PC-9 (cell line): Measurements from ENCODE around the gene CNTN1. TPM values are rescaled to one million over a fixed set of nuclear protein-coding genes. Genes with fewer than 3 reads are reported as not detected.

Source experiments
- BruUV-seq: library from RNA; stranded (reverse); fragments of 400-500 nt; replicated peaks from 2 replicates; lab custom pipeline; 2021; lab: Mats Ljungman, UMichigan
- CTCF ChIA-PET: fragments of 300-600 bp; sonication (Branson Sonifier 250); formaldehyde crosslinking; loops from one replicate; lab custom pipeline; 2022; ENCODE audit warnings: antibody characterized with exemption; lab: Charles Lee
- POLR2A ChIA-PET: fragments of 300-600 bp; sonication (Branson Sonifier 250); formaldehyde crosslinking; loops from one replicate; lab custom pipeline; 2022; ENCODE audit warnings: antibody characterized with exemption; ENCODE audit not compliant: unreplicated experiment; lab: Charles Lee
- DNase-seq, 2 experiments: peaks; one replicate each; pipeline versions ENCODE4 v3.0.0 to v3.0.0-alpha.2; 2015 to 2022; ENCODE audit warnings: mixed read lengths in 1 of 2
- H2AFZ ChIP-seq: fragments of 200-600 bp; sonication (generic); 2 replicates; pipeline ENCODE4 v1.8.1; 2017; ENCODE audit warnings: antibody characterized with exemption
- H3F3A ChIP-seq: fragments of 200-600 bp; sonication (generic); 2 replicates; pipeline ENCODE4 v1.8.1; 2017; ENCODE audit warnings: antibody characterized with exemption, mild to moderate bottlenecking, low read depth; ENCODE audit not compliant: insufficient read depth
- H3K27ac ChIP-seq: fragments of 200-600 bp; sonication (generic); 2 replicates; pipeline ENCODE4 v1.6.1; 2016; ENCODE audit warnings: mixed run types
- H3K27me3 ChIP-seq: fragments of 200-600 bp; sonication (generic); 2 replicates; pipeline ENCODE4 v1.6.1; 2016; ENCODE audit warnings: low read depth, mixed run types; ENCODE audit not compliant: insufficient read depth
- H3K36me3 ChIP-seq: fragments of 200-600 bp; sonication (generic); 2 replicates; pipeline ENCODE4 v1.6.1; 2016; ENCODE audit warnings: low read depth, mixed run types
- H3K4me1 ChIP-seq: fragments of 200-600 bp; sonication (generic); replicated peaks from 2 replicates; pipeline ENCODE4 v1.6.1; 2016; ENCODE audit warnings: mixed run types; ENCODE audit not compliant: insufficient read depth
- H3K4me2 ChIP-seq: fragments of 200-600 bp; sonication (generic); 2 replicates; pipeline ENCODE4 v1.6.1; 2017; ENCODE audit warnings: mixed run types
- H3K4me3 ChIP-seq: fragments of 200-600 bp; sonication (generic); 2 replicates; pipeline ENCODE4 v1.6.1; 2016; ENCODE audit warnings: mixed run types
- H3K79me2 ChIP-seq: fragments of 200-600 bp; sonication (generic); 2 replicates; pipeline ENCODE4 v1.6.1; 2017; ENCODE audit warnings: low read depth, mixed run types
- H3K9me2 ChIP-seq: fragments of 200-600 bp; sonication (generic); 2 replicates; pipeline ENCODE4 v1.8.1; 2017; ENCODE audit warnings: mild to moderate bottlenecking; ENCODE audit not compliant: insufficient read depth
- H3K9me3 ChIP-seq: fragments of 200-600 bp; sonication (generic); 2 replicates; pipeline ENCODE4 v1.8.1; 2016; ENCODE audit warnings: low read depth; ENCODE audit not compliant: insufficient read depth
- H4K20me1 ChIP-seq: fragments of 200-600 bp; sonication (generic); 2 replicates; pipeline ENCODE4 v1.8.1; 2017; ENCODE audit not compliant: insufficient read depth
- CTCF ChIP-seq: fragments of 200-600 bp; sonication (generic); conservative IDR thresholded peaks from 2 replicates; pipeline ENCODE4 v1.6.1; 2017; ENCODE audit warnings: mixed run types, antibody characterized with exemption, mild to moderate bottlenecking, moderate library complexity
- EZH2 ChIP-seq: fragments of 200-600 bp; sonication (generic); IDR thresholded peaks from 2 replicates; pipeline ENCODE4 v1.8.0; 2017; ENCODE audit warnings: antibody characterized with exemption, low read depth
- intact Hi-C: fragments of 100-400 bp; cut with micrococcal nuclease; formaldehyde crosslinking; loops from one replicate; pipeline ENCODE4 v1.10.0; 2022; ENCODE audit not compliant: unreplicated experiment
- total RNA-seq: library from RNA; stranded (reverse); gene quantifications from 2 replicates; pipeline ENCODE4 v1.2.3, GENCODE V29; 2021

CNTN1 gene
- total RNA-seq, 1 experiment from 2014 or later: 0.37 TPM

DNA sequence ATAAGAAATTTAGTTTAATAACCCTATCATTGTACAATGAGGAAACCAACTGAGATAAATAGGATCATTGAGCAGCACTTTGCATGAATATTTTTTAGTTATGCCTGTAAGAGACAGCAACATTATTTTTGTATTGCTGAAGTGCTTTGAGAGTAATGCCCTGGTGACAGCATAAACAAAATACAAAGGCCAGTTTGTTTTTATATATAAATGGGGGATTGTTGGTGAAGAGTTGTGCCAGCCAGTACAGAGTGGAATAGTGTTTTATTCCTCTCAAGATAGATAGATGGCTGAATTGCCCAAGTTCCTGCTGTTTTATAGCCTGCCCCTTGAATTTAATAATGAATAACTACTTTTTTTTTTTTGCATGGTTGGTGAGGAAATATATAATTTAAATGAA is 101.8 kb downstream of the CNTN1 start:
- Histone ChIP-seq H3K36me3 (no peaks in the 10 kb centered on the region), H3K4me1 (no peaks in the 10 kb centered on the region), H3F3A (no peaks in the 10 kb centered on the region), H3K27ac (no peak overlapping the region), H3K4me3 (no peak overlapping the region), H3K9me2 (no peaks in the 10 kb centered on the region), H3K79me2 (no peaks in the 10 kb centered on the region), H3K4me2 (no peak overlapping the region), H3K27me3 (no peaks in the 10 kb centered on the region), H2AFZ (no peak overlapping the region), H3K9me3 (no peaks in the 10 kb centered on the region), H4K20me1 (no peaks in the 10 kb centered on the region)
- TF ChIP-seq CTCF (no peak), EZH2 (no peak)
- intact Hi-C loops: no loop called here
- no TSS peak for BruUV-seq
- ChIA-PET POLR2A (no interaction called here), CTCF (no interaction called here)
- DNase-seq: no peak

DNA sequence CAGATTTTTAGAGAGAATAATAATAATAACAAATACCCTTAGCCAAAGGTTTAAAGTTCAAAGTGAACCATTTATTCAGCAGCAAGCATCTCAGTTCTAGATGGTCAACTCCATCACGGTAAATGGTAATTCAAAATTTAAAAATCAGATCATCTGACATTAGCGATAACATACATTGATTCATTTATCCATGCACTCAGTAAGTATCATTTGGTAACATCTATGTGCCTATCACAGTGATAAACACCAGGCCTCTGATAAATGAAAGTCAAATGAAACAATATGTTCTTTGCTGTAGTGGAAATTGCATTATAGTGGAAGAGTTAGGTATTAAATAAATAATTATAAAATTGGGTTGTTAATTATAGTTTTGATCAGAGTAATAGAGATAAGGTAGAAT is 108.8 kb downstream of the CNTN1 start:
- H3K4me2 ChIP-seq: no peak overlapping the region
- H3K9me2 ChIP-seq: no peaks in the 10 kb centered on the region
- no peak overlapping the region for H2AFZ ChIP-seq
- no peaks in the 10 kb centered on the region for H4K20me1 ChIP-seq
- H3K27ac ChIP-seq: no peak overlapping the region
- H3K27me3 ChIP-seq: no peaks in the 10 kb centered on the region
- H3K36me3 ChIP-seq: no peaks in the 10 kb centered on the region
- CTCF ChIA-PET: no interaction called here
- no peak overlapping the region for H3K4me3 ChIP-seq
- H3K79me2 ChIP-seq: no peaks in the 10 kb centered on the region
- H3F3A ChIP-seq: no peaks in the 10 kb centered on the region
- intact Hi-C loops: no loop called here
- TF ChIP-seq EZH2 (no peak), CTCF (no peak)
- BruUV-seq: no TSS peak
- H3K4me1 ChIP-seq: no peaks in the 10 kb centered on the region
- POLR2A ChIA-PET: no interaction called here
- no peak for DNase-seq
- no peaks in the 10 kb centered on the region for H3K9me3 ChIP-seq

- H3K4me3 ChIP-seq: no peak overlapping the region
- no peaks in the 10 kb centered on the region for H3K79me2 ChIP-seq
- no peak overlapping the region for H2AFZ ChIP-seq
- no peak for DNase-seq
- ChIA-PET POLR2A (no interaction called here), CTCF (no interaction called here)
- no peaks in the 10 kb centered on the region for H3K4me1 ChIP-seq
- no peaks in the 10 kb centered on the region for H3K27me3 ChIP-seq
- H3F3A ChIP-seq: no peaks in the 10 kb centered on the region
- H4K20me1 ChIP-seq: no peaks in the 10 kb centered on the region
- no peaks in the 10 kb centered on the region for H3K9me2 ChIP-seq
- no peaks in the 10 kb centered on the region for H3K36me3 ChIP-seq
- H3K9me3 ChIP-seq: no peaks in the 10 kb centered on the region
- intact Hi-C loops: no loop called here
- no TSS peak for BruUV-seq
- H3K27ac ChIP-seq: no peak overlapping the region
- TF ChIP-seq EZH2 (no peak), CTCF (no peak)
- H3K4me2 ChIP-seq: no peak overlapping the region
Measured at GRCh38 chr12:40801861-40802260, 109.6 kb downstream of the CNTN1 start.
